SK-N-SH treated with all-trans-retinoic acid at 6 μM for 48 hours (cell line): Measurements from ENCODE around the gene STK39.

Experiments used
- RARB ChIP-seq: fragments of 250-450 bp; sonication (Bioruptor Pico); IDR thresholded peaks from 2 replicates; pipeline ENCODE4 v1.8.0; 2021; ENCODE audit warnings: mild to moderate bottlenecking, moderate library complexity
- SNAI2 ChIP-seq: fragments of 250-450 bp; sonication (Bioruptor Pico); IDR thresholded peaks from 2 replicates; pipeline ENCODE4 v1.5.0; 2020; ENCODE audit warnings: mild to moderate bottlenecking, moderate library complexity
- ZFP3 ChIP-seq: fragments of 250-450 bp; sonication (Bioruptor Pico); IDR thresholded peaks from 2 replicates; pipeline ENCODE4 v1.5.0; 2020; ENCODE audit warnings: mild to moderate bottlenecking, moderate library complexity
- ZNF8 ChIP-seq: fragments of 450-650 bp; formaldehyde crosslinking; IDR thresholded peaks from 2 replicates; pipeline ENCODE4 v1.5.0; 2020; ENCODE audit warnings: mild to moderate bottlenecking, moderate library complexity
- TF ChIP-seq, protein P1 (sequence below): fragments of 250-450 bp; sonication (Bioruptor Pico); IDR thresholded peaks from 2 replicates; pipeline ENCODE4 v1.5.1; 2020; ENCODE audit warnings: low read depth, mild to moderate bottlenecking, moderate library complexity

DNA sequence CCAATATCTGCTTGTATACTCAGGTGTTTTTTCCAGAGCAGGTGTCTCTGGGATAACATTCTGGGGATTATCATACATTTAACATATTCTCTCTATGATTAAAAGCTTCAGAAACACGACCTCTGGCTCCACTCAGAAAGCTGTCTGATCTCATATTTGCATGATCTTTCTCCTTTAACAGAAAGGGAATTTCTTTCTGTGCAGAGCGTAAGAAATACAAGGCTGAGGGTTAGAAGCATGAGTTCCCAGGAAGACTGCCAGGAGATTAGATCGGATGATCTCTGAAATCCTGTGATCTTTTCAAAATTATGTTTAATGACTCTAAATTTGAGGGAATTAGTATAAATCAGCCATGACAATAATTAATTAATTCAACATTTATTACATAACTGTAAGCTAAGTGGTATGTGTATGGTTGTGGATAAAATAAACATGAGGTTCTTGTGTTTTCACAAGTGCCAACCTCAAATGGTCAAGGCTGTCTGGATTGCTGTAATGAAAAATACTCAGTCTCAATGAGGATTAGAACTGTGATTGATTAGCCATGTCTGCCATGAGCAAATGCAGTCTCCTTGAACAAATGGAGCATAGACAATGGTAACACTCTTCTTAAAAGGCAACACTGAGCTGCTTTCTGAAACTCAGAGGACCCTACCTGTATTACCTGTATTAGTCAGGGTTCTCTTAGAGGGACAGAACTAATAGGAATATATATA, 304.9 kb downstream of the STK39 start:
- TF ChIP-seq SNAI2 (CRISPR knock-in tag) (no peak), ZNF8 (CRISPR knock-in tag) (no peak), ZFP3 (CRISPR knock-in tag) (no peak), RARB (no peak)
- TF ChIP-seq, protein P1, sequence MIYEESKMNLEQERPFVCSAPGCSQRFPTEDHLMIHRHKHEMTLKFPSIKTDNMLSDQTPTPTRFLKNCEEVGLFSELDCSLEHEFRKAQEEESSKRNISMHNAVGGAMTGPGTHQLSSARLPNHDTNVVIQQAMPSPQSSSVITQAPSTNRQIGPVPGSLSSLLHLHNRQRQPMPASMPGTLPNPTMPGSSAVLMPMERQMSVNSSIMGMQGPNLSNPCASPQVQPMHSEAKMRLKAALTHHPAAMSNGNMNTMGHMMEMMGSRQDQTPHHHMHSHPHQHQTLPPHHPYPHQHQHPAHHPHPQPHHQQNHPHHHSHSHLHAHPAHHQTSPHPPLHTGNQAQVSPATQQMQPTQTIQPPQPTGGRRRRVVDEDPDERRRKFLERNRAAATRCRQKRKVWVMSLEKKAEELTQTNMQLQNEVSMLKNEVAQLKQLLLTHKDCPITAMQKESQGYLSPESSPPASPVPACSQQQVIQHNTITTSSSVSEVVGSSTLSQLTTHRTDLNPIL (CRISPR knock-in tag), result no peak
